ENCODE data around the gene FGFR3. TPM values are rescaled to one million over a fixed set of nuclear protein-coding genes. Genes with fewer than 3 reads are reported as not detected.

The FGFR3 gene
- total RNA-seq, 1 experiment from 2014 or later: 73.4 TPM

GRCh38 chr4:1756079-1756478 lies 37.0 kb upstream of the FGFR3 start:
- no peak for DNase-seq (ENCODE audit: low spot score)

DNA sequence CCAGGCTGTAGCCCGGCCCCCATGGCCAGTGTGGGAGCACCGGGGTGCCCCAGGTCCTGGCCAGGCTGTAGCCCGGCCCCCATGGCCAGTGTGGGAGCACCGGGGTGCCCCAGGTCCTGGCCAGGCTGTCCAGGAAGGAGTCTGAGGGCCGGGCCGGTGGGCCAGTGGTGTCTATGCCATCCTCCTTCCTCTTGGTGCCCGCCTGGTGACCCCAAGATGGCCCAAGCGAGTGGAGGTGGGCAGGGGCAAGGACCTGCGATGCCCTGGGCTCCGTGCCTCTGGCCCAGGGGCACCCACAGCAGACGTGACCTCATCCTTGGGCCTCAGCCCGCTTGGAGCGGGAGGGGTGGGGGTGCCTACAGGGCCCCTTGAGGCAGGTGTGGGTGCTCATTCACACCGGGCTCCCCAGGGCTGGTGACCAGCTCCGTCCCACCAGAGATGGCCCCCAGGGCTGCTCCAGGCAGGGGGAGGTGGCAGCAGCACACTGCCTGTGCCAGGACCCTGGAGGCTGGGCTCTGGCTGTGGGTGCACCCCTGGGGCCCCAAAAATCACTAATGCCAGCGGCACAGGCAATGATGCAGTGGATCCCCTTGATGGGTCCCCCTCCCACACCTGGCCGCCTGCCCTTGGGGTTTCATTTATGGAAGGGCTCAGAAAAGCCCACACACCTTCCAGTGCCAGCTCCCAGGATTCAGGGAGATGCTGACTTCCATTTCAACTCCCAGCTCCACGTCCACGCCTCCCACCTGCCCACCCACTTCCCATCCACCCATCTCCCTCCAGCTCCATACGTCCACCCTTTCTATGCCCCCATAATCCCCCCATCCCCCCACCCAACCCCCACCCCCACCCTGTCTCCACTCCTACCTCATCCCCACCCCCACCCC lies 36.0 kb upstream of the FGFR3 start:
- no peak for DNase-seq (ENCODE audit: low spot score)

DNA sequence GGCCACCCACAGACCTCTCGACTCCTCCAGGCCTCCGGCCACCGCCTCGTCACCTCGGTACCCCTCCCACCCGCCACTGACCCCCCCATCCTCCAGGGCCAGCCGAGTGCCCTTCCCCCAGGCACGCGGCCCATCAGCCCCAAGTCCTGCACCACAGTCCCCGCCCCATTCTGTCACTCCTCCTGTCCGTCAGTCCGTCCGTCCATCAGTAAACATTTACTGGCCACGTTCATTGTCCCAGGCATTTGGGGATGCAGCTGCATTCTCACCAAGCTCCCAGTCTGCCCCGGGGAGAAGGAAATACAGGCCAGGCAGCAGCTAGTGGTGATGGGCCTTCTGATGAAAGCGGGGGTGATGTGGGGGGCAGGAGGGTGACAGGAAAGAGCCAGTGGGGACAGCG lies 35.3 kb upstream of the FGFR3 start:
- no peak for DNase-seq (ENCODE audit: low spot score)

DNA sequence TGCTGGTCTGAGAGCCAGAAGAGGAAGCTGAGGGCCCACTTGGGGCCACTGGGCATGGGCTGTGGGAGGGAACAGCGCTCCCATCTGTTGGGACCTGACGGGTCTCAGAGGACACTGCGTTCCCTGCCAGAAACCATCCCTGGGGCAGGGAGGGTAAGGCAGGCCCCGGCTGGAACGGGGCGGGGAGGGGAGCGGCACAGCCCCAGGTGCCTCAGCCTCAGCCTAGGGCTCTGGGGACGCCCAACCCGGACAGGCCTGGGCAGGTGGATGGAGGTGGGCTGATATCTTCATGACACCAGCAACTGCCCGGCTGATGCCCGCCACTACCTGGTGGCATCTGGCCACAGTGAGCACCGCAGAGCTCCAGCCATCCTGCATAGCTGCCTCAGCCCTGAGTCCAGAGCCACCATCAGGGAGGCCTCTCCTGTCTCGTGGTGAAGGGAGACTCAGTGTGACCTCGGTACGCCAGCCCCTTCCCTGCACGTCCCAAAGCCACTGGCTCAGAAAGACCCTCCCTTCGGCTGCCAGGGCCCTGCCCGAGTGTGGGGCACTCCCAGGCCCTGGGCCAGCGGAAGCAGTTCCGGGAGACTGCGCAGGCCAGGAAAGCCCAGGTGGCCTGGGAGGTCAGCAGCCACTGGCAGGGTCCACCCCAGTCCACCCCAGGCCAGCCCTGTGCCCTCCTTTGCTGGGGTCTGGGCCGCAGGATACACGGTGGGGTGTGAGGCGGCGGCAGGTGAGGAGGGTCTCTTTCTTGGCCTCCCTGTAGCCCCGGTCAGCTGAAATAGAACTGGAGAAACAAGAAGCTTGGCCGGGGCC lies 34.6 kb upstream of the FGFR3 start:
- no peak for DNase-seq (ENCODE audit: low spot score)

DNA sequence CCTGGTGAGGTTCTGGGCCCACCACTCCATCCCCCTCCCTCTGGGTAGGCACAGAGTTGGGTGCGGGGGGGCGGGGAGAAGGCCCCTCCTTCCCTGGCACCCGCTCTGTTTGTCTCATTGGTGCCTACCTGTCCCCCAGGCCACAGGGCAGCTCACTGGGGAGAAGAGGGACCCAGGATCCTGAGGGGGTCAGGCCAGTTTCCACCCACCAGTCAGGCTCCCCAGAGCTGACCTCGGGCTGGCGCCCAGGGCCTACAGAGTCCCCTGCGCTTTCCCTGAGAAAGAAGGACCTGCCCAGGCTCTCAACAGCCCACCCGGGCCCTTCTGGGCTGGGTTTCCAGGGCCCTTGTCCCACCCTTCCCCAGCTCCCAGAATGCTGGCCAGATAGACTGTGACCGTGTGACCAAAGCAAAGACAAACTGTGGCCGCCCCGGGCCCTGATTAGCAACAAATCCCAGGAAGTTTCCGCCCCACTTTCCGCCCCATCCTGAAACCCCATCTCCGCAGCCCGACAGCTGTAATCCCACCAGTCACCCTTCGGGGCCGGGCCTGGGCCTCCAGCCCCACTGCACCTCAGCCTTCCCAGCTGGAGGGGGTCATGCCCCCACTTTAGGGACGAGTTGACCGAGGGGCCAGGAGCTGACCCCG lies 33.8 kb upstream of the FGFR3 start:
- DNase-seq (ENCODE audit: low spot score): no peak

- DNase-seq (ENCODE audit: low spot score): no peak
Measured at GRCh38 chr4:1759818-1760223, 33.3 kb upstream of the FGFR3 start.

- DNase-seq (ENCODE audit: low spot score): no peak
Measured at GRCh38 chr4:1760521-1761071, 32.5 kb upstream of the FGFR3 start.

- DNase-seq (ENCODE audit: low spot score): no peak
Measured at GRCh38 chr4:1761130-1761689, 31.9 kb upstream of the FGFR3 start.

- DNase-seq (ENCODE audit: low spot score): no peak
Measured at GRCh38 chr4:1762264-1763010, 30.7 kb upstream of the FGFR3 start.

- DNase-seq (ENCODE audit: low spot score): no peak
Measured at GRCh38 chr4:1763070-1763549, 30.0 kb upstream of the FGFR3 start.

- DNase-seq (ENCODE audit: low spot score): peak; percentile 63
Measured at GRCh38 chr4:1763550-1764080, 29.5 kb upstream of the FGFR3 start.

- no peak for DNase-seq (ENCODE audit: low spot score)
Measured at GRCh38 chr4:1764670-1765069, 28.4 kb upstream of the FGFR3 start.

DNA sequence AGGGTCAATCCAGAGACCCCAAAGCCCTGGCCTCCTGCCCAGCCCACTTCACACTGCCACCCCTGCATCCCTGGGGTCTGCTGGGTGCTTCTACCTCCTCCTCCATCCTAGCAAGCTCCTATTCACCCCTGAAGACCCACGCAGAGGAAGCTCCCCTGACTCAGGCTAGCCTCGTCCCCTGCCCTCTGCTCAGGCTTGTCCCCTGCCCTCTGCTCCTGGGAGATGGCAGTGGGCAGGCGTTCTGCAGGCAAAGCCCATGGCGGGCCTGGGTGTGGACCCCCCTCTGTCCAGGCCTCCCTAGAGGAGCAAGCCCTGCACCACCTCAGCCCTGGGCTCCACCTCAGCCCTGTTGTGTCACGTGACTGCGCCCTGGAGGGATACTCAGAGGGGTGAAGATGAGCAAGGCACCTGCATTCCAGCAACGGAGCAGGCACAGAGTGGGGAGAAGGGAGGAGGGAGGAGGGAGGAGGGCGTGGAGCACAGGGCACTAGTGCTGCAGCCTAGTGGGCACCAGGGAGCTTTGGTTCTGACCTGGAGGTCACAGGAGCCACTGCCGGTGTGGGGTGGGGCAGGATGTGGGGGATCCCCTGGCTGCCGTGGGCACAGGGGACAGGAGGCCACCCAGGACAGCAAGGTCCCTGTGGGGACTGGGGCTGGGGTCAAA lies 27.6 kb upstream of the FGFR3 start:
- no peak for DNase-seq (ENCODE audit: low spot score)

DNA sequence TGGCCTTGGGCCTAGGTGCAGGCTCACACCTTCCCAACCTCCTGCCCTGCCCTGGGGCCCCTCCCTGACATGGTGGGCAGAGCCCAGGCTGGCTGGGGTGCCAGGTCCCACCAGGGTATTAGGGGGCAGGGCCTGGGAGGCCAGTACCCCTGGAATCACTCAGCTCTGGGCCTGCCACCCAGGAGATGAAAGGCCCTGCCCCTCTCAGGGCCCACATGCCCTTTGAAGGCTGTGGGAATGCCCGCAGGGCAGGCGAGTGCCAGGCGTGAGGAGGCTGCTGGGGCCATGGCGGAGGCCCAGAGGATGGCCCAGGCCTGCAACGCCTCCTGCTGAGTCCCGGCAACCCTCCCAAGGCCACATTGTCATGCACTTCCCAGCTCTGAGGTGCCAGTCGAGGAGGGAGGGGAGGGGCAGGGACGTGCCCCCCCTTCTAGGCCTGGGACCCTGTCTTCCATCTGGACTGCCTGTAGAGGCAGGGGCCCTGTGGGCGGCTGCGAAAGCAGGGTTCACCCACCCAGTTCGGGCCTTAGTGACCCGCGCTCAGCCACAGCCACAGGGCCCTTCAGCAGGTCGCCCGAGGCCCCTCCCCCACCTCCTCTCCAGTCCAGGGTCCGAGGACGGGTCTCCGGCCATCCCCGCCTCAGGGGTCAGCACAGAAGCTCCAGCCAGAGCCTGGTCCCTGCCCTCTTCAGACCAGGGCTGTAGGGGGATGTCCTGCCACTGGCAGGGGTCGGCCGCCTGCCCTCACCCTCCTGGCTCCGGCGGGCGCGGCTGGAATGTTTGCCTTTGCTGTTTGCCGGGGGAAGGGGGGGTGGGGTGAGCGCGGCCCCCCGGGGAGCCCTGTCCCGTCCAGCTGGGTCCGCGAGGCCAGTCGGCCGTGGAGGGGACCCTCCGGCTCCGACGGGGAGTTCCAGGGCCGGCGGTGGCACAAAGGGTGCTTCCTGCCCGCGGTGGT lies 26.7 kb upstream of the FGFR3 start:
- peak; percentile 43 for DNase-seq (ENCODE audit: low spot score)

DNA sequence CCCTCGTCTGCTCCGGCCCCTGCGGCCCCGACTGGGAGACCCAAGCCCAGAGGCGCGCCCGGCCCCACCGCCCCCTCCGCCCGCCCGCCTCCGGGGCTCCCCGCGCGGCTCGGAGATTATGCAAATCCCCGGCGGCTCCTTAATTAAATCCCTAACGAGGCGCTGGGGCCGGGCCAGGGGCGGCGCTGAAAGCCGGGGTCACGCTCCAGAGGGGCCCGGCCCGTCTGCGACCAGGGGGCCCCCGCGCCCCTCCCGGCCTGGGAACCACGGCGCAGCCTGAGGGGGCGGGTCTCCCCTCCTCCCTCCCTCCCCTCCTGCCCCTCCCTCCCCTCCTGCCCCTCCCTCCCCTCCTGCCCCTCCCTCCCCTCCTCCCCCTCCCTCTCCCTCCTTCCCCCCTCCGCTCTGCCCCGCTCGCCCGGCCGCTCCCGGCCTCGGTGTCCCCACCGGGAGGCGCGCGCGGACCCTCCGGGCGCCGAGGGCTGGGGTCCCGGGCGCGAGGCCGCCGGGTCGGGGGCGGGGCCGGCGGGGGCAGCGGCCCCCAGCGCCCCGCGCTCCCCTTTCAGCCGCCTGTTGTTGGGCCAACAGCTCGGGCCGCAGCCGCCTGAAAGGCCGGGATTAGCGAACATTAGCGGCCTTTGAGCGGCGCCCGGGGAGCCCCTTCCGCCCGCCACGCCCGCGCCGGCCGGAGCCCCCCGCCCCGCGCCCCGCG lies 25.9 kb upstream of the FGFR3 start:
- no peak for DNase-seq (ENCODE audit: low spot score)

- DNase-seq (ENCODE audit: low spot score): peak; percentile 41
Measured at GRCh38 chr4:1767770-1768366, 25.2 kb upstream of the FGFR3 start.

DNA sequence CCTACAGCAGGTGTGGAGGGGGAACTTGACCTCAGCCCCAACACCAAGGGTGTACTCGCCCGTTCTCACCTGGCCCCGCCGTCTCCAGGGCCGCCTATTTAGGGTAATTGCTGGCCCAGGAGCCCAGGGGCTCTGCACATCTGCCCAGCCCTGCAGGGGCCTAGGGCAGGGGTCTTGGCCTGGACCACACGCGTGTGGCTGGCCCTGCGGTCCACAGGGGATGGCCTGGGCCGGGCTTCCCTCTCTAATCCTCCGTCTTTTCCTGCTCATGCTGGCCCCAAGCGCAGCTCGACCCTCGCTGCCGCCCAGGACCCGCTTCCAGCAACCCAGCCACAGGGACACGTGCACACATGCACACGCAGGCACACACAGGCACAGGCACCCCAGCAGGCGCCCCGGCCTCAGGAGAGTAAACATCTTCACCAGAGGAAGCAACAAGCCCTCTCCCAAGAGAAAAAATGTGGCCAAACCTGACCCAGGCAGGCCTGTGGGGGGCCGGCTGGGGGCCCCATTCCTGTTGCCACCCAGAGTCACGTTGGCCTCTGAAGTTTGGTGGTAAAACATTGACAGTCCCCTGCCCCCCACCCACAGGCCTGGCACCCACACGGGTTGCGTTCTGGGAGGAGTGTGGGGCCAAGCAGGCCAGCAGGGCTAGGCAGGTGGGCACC lies 24.6 kb upstream of the FGFR3 start:
- no peak for DNase-seq (ENCODE audit: low spot score)

Data from HT-29 (cell line).